ENCODE data around the gene SLC34A3. TPM values are rescaled to one million over a fixed set of nuclear protein-coding genes. Genes with fewer than 3 reads are reported as not detected.

The SLC34A3 gene
- total RNA-seq, 4 donors from 2014 or later = 0.33 TPM; not detected in 3

- Histone ChIP-seq H3K27ac (no peak overlapping the region), H3K9me3 (no peaks in the 10 kb centered on the region), H3K4me1 (peaks cover 0 to 2% of the 10 kb centered on the region in 2 donors), H3K4me3 (replicated peaks in 1 of 3) (no peak overlapping the region), H3K36me3 (no peaks in the 10 kb centered on the region), H3K27me3 (no peaks in the 10 kb centered on the region)
- intact Hi-C loops (cut with DNase I) = no loop called here
- 90 to 92% methylated on average over 27 to 38 of the region's 49 CpGs for WGBS, 2 donors
- TF ChIP-seq POLR2A (IDR thresholded peaks at IDR 0.05) (no peak), CTCF (IDR thresholded peaks at IDR 0.05) (no peak)
- DNase-seq = no peak
These were observed 17.3 kb upstream of the SLC34A3 start for GRCh38 chr9:137213160-137214060.

- intact Hi-C loops (cut with DNase I) = no loop called here
- WGBS, 2 donors = 95% methylated on average over 16 to 19 of the region's 19 CpGs
- H3K4me1 ChIP-seq = peaks cover 0 to 2% of the 10 kb centered on the region in 2 donors
- no peaks in the 10 kb centered on the region for H3K27me3 ChIP-seq
- no peak overlapping the region for H3K27ac ChIP-seq
- H3K9me3 ChIP-seq = no peaks in the 10 kb centered on the region
- H3K4me3 ChIP-seq (replicated peaks in 1 of 3) = no peak overlapping the region
- TF ChIP-seq POLR2A (IDR thresholded peaks at IDR 0.05) = no peak
- no peak for TF ChIP-seq CTCF (IDR thresholded peaks at IDR 0.05)
- no peak for DNase-seq
- H3K36me3 ChIP-seq = no peaks in the 10 kb centered on the region
These were observed 16.1 kb upstream of the SLC34A3 start for GRCh38 chr9:137214620-137215019.

GRCh38 chr9:137215196-137215986 is 15.3 kb upstream of the SLC34A3 start:
- no peak overlapping the region for H3K27ac ChIP-seq
- no peaks in the 10 kb centered on the region for H3K36me3 ChIP-seq
- 90 to 95% methylated on average over 6 to 11 of the region's 22 CpGs for WGBS, 2 donors
- no peak for DNase-seq
- H3K9me3 ChIP-seq = no peaks in the 10 kb centered on the region
- TF ChIP-seq POLR2A (IDR thresholded peaks at IDR 0.05) (no peak), CTCF (IDR thresholded peaks at IDR 0.05) (no peak)
- intact Hi-C loops (cut with DNase I) = no loop called here
- H3K4me1 ChIP-seq = peaks cover 0 to 2% of the 10 kb centered on the region in 2 donors
- H3K27me3 ChIP-seq = no peaks in the 10 kb centered on the region
- H3K4me3 ChIP-seq (replicated peaks in 1 of 3) = no peak overlapping the region

GRCh38 chr9:137216188-137216965 is 14.3 kb upstream of the SLC34A3 start:
- Histone ChIP-seq H3K27me3 (no peaks in the 10 kb centered on the region), H3K4me1 (peaks cover 0 to 4% of the 10 kb centered on the region in 2 donors), H3K27ac (no peak overlapping the region), H3K36me3 (no peaks in the 10 kb centered on the region), H3K9me3 (no peaks in the 10 kb centered on the region), H3K4me3 (replicated peaks in 1 of 3) (no peak overlapping the region)
- WGBS, 2 donors = 92 to 94% methylated on average over 12 to 23 of the region's 30 CpGs
- no peak for DNase-seq
- intact Hi-C loops (cut with DNase I) = no loop called here
- TF ChIP-seq CTCF (IDR thresholded peaks at IDR 0.05) = no peak
- no peak for TF ChIP-seq POLR2A (IDR thresholded peaks at IDR 0.05)

All from thyroid gland (tissue), 4 donors.